ENCODE results near the gene FRMD8. TPM values are rescaled to one million over a fixed set of nuclear protein-coding genes. Genes with fewer than 3 reads are reported as not detected.

FRMD8 gene
- total and polyA plus RNA-seq, 9 of the 15 experiments (the other 6 are each of a cell fraction or from before 2014, with no cell fraction given): 4.5 to 54.5 (median 15.8) TPM

DNA sequence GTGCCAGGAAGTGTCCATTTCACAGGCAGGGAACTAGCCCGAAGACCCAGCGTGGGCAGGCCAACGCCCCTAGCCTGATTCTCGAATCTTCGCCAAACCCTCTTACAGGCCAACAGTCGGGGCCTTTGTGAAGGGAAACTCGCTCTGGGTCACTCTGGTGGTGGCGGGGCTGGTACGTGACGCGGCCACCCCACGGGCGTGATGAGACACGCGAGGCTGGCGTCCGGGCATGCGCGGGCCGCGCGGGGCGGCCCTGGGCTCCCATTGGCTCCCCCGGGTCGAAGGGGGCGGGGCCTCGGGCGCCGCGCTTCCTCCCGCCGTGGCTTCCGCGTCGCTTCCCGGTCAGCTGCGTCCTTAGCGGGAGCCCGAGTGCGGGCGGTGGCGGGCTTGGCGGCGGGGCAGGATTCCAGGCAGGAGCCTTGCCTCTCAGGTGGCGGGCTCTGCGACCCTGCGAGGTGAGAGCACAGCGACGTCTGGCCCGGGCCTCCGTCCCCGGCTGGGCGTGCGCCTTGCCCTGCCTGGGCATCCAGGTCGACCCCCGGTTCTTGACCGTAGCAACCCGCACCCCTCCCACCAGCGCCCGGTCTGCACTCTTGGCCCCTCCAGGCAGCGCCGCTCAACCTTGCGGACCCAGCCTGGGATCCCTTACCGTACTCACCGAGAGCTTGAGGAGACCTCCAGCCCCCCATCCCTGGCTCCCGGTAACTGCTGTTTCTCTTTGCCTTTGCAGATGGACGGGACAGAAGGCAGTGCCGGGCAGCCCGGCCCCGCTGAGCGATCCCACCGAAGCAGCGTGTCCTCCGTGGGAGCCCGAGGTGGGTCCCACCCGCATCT, at the start of gene FRMD8 (continued):
- no peak for TF ChIP-seq HEY1 (CRISPR knock-in tag; IDR thresholded peaks at IDR 0.05; ENCODE audit: borderline replicate concordance)
- 0 out of 2 replicates have a peak, but pooled peaks have one; percentile 22 for TF ChIP-seq IRF2 (CRISPR knock-in tag; IDR thresholded peaks at IDR 0.05)
- TF ChIP-seq ZNF384 (IDR thresholded peaks at IDR 0.05; ENCODE audit: low read depth, low read length): no peak
- TF ChIP-seq HMG20B (CRISPR knock-in tag; IDR thresholded peaks at IDR 0.05): no peak
- TF ChIP-seq, protein P1, sequence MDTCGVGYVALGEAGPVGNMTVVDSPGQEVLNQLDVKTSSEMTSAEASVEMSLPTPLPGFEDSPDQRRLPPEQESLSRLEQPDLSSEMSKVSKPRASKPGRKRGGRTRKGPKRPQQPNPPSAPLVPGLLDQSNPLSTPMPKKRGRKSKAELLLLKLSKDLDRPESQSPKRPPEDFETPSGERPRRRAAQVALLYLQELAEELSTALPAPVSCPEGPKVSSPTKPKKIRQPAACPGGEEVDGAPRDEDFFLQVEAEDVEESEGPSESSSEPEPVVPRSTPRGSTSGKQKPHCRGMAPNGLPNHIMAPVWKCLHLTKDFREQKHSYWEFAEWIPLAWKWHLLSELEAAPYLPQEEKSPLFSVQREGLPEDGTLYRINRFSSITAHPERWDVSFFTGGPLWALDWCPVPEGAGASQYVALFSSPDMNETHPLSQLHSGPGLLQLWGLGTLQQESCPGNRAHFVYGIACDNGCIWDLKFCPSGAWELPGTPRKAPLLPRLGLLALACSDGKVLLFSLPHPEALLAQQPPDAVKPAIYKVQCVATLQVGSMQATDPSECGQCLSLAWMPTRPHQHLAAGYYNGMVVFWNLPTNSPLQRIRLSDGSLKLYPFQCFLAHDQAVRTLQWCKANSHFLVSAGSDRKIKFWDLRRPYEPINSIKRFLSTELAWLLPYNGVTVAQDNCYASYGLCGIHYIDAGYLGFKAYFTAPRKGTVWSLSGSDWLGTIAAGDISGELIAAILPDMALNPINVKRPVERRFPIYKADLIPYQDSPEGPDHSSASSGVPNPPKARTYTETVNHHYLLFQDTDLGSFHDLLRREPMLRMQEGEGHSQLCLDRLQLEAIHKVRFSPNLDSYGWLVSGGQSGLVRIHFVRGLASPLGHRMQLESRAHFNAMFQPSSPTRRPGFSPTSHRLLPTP (IDR thresholded peaks at IDR 0.05; ENCODE audit: borderline replicate concordance, extremely low read depth, insufficient read length): no peak
- no peak for TF ChIP-seq CBFA2T2 (conservative IDR thresholded peaks at IDR 0.05)
- no peak for TF ChIP-seq ILK (tag; IDR thresholded peaks at IDR 0.05; ENCODE audit: borderline replicate concordance, low read depth)
- TF ChIP-seq HDAC8 (tag; IDR thresholded peaks at IDR 0.05): peak; percentile 81
- TF ChIP-seq, protein P2, sequence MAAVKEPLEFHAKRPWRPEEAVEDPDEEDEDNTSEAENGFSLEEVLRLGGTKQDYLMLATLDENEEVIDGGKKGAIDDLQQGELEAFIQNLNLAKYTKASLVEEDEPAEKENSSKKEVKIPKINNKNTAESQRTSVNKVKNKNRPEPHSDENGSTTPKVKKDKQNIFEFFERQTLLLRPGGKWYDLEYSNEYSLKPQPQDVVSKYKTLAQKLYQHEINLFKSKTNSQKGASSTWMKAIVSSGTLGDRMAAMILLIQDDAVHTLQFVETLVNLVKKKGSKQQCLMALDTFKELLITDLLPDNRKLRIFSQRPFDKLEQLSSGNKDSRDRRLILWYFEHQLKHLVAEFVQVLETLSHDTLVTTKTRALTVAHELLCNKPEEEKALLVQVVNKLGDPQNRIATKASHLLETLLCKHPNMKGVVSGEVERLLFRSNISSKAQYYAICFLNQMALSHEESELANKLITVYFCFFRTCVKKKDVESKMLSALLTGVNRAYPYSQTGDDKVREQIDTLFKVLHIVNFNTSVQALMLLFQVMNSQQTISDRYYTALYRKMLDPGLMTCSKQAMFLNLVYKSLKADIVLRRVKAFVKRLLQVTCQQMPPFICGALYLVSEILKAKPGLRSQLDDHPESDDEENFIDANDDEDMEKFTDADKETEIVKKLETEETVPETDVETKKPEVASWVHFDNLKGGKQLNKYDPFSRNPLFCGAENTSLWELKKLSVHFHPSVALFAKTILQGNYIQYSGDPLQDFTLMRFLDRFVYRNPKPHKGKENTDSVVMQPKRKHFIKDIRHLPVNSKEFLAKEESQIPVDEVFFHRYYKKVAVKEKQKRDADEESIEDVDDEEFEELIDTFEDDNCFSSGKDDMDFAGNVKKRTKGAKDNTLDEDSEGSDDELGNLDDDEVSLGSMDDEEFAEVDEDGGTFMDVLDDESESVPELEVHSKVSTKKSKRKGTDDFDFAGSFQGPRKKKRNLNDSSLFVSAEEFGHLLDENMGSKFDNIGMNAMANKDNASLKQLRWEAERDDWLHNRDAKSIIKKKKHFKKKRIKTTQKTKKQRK (IDR thresholded peaks at IDR 0.05; ENCODE audit: borderline replicate concordance, low read depth, low read length): no peak
- TF ChIP-seq NFXL1 (CRISPR knock-in tag; IDR thresholded peaks at IDR 0.05): no peak
- TF ChIP-seq ZNF263 (CRISPR knock-in tag; IDR thresholded peaks at IDR 0.05; ENCODE audit: borderline replicate concordance): no peak
- TF ChIP-seq, protein P3, sequence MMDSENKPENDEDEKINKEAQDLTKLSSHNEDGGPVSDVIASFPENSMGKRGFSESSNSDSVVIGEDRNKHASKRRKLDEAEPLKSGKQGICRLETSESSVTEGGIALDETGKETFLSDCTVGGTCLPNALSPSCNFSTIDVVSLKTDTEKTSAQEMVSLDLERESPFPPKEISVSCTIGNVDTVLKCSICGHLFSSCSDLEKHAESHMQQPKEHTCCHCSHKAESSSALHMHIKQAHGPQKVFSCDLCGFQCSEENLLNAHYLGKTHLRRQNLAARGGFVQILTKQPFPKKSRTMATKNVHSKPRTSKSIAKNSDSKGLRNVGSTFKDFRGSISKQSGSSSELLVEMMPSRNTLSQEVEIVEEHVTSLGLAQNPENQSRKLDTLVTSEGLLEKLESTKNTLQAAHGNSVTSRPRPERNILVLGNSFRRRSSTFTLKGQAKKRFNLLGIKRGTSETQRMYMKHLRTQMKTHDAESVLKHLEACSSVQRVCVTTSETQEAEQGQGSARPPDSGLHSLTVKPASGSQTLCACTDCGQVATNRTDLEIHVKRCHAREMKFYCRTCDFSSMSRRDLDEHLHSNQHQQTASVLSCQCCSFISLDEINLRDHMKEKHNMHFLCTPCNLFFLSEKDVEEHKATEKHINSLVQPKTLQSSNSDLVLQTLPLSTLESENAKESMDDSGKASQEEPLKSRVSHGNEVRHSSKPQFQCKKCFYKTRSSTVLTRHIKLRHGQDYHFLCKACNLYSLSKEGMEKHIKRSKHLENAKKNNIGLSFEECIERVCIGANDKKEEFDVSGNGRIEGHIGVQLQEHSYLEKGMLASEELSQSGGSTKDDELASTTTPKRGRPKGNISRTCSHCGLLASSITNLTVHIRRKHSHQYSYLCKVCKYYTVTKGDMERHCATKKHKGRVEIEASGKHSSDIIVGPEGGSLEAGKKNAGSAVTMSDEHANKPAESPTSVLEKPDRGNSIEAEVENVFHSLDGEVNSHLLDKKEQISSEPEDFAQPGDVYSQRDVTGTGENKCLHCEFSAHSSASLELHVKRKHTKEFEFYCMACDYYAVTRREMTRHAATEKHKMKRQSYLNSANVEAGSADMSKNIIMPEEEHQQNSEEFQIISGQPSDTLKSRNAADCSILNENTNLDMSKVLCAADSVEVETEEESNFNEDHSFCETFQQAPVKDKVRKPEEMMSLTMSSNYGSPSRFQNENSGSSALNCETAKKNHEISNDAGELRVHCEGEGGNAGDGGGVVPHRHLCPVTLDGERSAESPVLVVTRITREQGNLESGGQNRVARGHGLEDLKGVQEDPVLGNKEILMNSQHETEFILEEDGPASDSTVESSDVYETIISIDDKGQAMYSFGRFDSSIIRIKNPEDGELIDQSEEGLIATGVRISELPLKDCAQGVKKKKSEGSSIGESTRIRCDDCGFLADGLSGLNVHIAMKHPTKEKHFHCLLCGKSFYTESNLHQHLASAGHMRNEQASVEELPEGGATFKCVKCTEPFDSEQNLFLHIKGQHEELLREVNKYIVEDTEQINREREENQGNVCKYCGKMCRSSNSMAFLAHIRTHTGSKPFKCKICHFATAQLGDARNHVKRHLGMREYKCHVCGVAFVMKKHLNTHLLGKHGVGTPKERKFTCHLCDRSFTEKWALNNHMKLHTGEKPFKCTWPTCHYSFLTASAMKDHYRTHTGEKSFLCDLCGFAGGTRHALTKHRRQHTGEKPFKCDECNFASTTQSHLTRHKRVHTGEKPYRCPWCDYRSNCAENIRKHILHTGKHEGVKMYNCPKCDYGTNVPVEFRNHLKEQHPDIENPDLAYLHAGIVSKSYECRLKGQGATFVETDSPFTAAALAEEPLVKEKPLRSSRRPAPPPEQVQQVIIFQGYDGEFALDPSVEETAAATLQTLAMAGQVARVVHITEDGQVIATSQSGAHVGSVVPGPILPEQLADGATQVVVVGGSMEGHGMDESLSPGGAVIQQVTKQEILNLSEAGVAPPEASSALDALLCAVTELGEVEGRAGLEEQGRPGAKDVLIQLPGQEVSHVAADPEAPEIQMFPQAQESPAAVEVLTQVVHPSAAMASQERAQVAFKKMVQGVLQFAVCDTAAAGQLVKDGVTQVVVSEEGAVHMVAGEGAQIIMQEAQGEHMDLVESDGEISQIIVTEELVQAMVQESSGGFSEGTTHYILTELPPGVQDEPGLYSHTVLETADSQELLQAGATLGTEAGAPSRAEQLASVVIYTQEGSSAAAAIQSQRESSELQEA (IDR thresholded peaks at IDR 0.05; ENCODE audit: low read depth): no peak

Data from K562 (cell line).